ENCODE measurements around the gene MRI1.

GRCh38 chr19:13741893-13742292, 22.4 kb upstream of the MRI1 start:
- TF ChIP-seq REST (tag by site-specific recombination; IDR thresholded peaks at IDR 0.05) = no peak
- TF ChIP-seq ZFP41 (tag by site-specific recombination; IDR thresholded peaks at IDR 0.05; ENCODE audit: borderline replicate concordance) = no peak
- no peak for TF ChIP-seq ZBTB44 (tag by site-specific recombination; IDR thresholded peaks at IDR 0.05)
- TF ChIP-seq CTCF (tag by site-specific recombination; IDR thresholded peaks at IDR 0.05) = no peak
- TF ChIP-seq ZNF280D (tag by site-specific recombination; IDR thresholded peaks at IDR 0.05) = no peak
- TF ChIP-seq GLI4 (tag by site-specific recombination; IDR thresholded peaks at IDR 0.05) = no peak
- no peak for TF ChIP-seq ZNF274 (IDR thresholded peaks at IDR 0.05; ENCODE audit: low read length)
- TF ChIP-seq ZNF274 (tag by site-specific recombination; IDR thresholded peaks at IDR 0.05; ENCODE audit: borderline replicate concordance) = no peak
- no peak for TF ChIP-seq ZSCAN30 (tag by site-specific recombination; IDR thresholded peaks at IDR 0.05)
- no peak for TF ChIP-seq ZNF335 (tag by site-specific recombination; conservative IDR thresholded peaks at IDR 0.05)
- TF ChIP-seq GFI1B (tag by site-specific recombination; IDR thresholded peaks at IDR 0.05) = no peak
